ENCODE measurements around the gene KRTAP10-1.
"Not testable (repeated sequence)": the region's sequence is repeated elsewhere in the genome, so short reads cannot be mapped to it uniquely, and the experiment has no call there.

The KRTAP10-1 gene

GRCh38 chr21:44571296-44571695 is 31.3 kb upstream of the KRTAP10-1 start:
- DNase-seq (ENCODE audit: low read depth in 1 of 2, low spot score in 1 of 2), result no peak

GRCh38 chr21:44569861-44570517 is 30.0 kb upstream of the KRTAP10-1 start:
- no peak for DNase-seq (ENCODE audit: low read depth in 1 of 2, low spot score in 1 of 2)

- no peak for DNase-seq (ENCODE audit: low read depth in 1 of 2, low spot score in 1 of 2)
Observed at GRCh38 chr21:44568667-44569556, 28.9 kb upstream of the KRTAP10-1 start.

DNA sequence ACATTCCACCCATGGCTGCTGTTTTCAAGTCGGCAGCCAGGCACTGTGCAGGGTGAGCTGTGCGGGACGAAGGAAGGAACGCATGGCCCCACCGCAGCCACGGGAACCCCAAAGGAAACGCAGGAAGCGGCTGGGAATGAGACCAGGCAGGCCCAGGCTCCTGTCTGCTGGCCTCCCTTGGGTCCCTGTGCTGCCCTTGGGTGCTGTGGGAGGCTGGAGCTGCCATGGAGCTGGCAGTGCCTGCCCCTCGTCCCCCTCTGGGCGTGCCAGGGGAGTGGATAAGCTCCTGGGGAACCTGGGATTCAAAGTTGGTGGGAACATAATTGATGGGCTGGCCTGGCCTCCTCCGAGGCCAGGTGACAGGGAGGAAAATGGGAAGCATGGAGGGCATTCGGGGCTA is 28.3 kb upstream of the KRTAP10-1 start:
- DNase-seq (ENCODE audit: low read depth in 1 of 2, low spot score in 1 of 2), result no peak

GRCh38 chr21:44567481-44568171 is 27.6 kb upstream of the KRTAP10-1 start:
- DNase-seq (ENCODE audit: low read depth in 1 of 2, low spot score in 1 of 2), result no peak

GRCh38 chr21:44566403-44566802 is 26.4 kb upstream of the KRTAP10-1 start:
- no peak for DNase-seq (ENCODE audit: low read depth in 1 of 2, low spot score in 1 of 2)

GRCh38 chr21:44564886-44565598 is 25.0 kb upstream of the KRTAP10-1 start:
- DNase-seq (ENCODE audit: low read depth in 1 of 2, low spot score in 1 of 2), result no peak

GRCh38 chr21:44564099-44564498 is 24.1 kb upstream of the KRTAP10-1 start:
- DNase-seq (ENCODE audit: low read depth in 1 of 2, low spot score in 1 of 2), result no peak

DNA sequence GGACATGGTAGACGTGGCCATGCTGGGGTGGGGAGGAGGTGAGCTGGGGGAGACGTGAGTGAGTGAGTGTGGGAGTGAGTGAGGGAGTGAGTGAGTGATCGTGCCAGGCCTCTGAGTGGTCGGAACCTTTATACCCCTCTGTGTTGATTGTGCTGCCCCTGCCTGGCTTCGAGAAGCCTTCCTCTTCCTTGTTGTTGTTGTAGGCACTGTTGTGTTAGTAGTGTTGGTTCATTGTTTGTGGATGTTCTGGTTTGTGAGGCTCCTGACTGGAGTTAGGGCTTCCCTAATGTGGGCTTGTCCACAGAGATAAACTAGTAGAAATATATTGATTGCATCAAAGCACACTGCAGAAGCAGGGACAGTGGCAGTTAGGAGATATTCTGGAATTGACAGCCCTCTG is 18.7 kb upstream of the KRTAP10-1 start, which contains the start of gene KRTAP10-3:
Gene KRTAP10-3 (minus strand): TSS at position 101 of the 400 bp plus-strand sequence. CDS start 80 bp downstream, at position 21.
- no peak for DNase-seq (ENCODE audit: low read depth in 1 of 2, low spot score in 1 of 2)

DNA sequence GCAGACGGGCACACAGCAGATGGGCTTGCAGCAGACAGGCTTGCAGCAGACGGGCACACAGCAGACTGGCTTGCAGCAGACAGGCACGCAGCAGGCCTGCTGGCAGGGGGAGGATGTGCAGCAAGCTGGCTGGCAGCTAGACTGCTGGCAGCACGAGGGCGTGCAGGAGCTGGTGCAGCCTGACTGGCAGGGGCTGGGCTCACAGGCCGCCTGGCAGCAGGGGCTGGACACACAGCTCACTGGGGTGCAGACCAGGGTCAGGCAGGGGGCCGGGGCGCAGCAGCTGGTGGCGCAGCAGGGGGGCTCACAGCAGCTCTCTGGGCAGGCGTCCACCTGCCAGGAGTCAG is 18.3 kb upstream of the KRTAP10-1 start:
- DNase-seq (ENCODE audit: low read depth in 1 of 2, low spot score in 1 of 2), result not testable (repeated sequence)

DNA sequence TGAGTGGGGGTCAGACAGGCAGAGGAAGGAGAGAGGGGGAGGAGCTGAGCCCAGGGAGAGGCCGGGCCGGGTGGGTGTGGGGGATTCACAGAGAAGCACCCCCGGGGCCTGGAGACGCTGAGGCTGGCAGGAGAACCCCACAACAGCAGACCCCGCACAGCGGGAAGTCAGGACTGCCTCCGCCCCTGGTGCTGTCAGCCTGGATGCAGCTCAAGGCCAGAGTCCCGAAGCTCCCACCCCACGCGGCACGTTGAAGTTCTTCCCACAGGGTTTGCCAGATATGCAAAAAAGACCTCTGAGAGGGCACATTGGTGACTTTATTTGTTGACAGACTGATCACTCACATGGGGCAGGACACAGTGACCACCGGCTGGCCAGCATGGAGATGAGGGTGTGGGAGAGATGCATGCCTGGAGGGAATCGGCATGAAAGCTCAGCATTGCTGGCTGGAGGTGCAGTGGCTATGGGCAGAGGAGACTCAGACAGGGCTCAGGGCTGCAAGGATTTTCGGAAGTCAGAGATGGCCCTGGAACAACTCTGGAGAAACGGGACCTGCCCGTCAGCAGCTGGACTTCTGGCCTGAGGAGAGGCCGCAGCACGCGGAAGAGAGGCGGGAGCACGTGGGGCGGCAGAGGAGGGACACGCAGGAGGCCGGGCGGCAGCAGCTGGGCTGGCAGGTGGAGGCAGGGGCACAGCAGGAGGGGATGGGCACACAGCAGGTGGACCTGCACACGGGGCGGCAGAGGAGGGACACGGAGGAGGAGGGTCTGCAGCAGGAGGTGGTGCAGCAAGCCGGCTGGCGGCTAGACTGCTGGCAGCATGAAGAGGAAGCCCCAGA is 17.7 kb upstream of the KRTAP10-1 start:
- DNase-seq (ENCODE audit: low read depth in 1 of 2, low spot score in 1 of 2), result no peak

DNA sequence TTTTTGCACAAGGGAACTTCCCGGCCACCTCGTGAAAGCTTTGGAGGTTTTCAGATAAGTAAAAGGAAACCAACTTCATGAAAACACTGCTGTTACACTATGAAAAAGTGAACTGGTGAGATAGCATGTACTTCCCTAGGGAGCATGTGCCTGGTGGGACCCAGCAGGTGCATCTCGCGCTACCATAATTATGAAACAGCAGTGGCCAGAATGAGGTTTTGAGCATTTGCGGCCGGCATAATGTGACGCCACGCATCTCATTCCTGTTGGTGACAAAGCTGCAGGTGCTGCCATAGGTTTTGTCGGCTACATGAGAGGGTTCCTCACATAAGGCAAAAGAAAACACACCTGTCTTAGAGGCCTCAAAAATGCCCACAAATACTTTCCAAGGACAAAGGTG is 16.9 kb upstream of the KRTAP10-1 start:
- DNase-seq (ENCODE audit: low read depth in 1 of 2, low spot score in 1 of 2), result no peak

DNA sequence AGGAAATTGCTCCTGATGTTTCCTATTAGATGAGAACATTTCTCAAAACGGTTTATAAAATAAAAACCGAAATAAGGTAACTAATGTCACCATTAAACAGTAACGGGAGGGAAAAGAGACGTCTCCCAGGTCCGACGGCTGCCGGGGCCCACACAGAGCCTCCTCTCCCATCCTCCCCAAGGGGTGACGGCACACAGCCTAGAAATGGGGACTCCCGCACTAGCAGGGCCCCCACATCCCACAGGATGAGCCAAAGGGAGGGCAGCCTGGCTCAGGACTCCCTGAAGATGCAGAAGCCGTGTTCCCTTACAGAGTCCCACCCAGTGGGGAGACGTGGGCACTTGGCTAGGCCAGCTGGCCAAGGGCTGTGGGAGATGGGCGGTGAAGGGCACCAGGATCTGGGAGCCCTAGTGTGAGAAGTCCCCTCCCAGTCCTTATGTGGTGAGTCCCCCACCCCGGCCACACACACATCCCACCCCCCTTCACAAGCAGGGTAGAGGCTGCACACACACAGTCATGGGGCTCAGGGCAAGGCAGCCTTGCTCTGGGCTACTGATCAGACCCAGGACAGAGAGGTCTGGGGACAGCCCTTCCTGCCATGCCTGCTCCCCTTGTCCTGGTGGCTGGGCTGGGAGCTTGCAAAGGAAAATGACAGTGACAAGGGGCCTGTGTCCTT is 15.3 kb upstream of the KRTAP10-1 start:
- no peak for DNase-seq (ENCODE audit: low read depth in 1 of 2, low spot score in 1 of 2)

DNA sequence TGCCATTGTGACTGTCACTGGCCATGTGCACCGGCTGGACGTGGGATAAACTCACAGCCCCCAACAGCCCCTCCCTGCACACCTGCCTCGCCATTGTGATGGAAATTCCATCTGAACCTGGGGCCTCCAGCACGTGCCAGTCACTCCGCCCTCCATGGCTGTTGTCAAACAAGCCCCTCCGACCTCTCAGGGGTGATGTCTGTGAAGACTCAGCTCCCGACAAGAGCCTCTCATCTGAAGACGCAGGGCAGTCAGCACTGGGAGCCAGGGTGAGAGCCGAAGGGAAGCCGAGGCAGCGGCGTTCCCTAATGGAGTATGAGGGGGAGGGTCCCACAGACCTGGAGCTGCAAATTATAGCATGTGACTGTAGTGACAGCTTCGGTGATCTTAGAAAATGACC is 12.7 kb upstream of the KRTAP10-1 start:
- no peak for DNase-seq (ENCODE audit: low read depth in 1 of 2, low spot score in 1 of 2)

- no peak for DNase-seq (ENCODE audit: low read depth in 1 of 2, low spot score in 1 of 2)
Observed at GRCh38 chr21:44552136-44552535, 12.1 kb upstream of the KRTAP10-1 start.

- DNase-seq (ENCODE audit: low read depth in 1 of 2, low spot score in 1 of 2), result no peak
Observed at GRCh38 chr21:44551340-44551961, 11.5 kb upstream of the KRTAP10-1 start, which contains the start of gene KRTAP10-2. Gene KRTAP10-2, minus strand, starts transcription at chr21:44551505. Its CDS starts 47 bp downstream, at chr21:44551458.

- no peak for DNase-seq (ENCODE audit: low read depth in 1 of 2, low spot score in 1 of 2)
Observed at GRCh38 chr21:44550807-44551206, 10.8 kb upstream of the KRTAP10-1 start.

DNA sequence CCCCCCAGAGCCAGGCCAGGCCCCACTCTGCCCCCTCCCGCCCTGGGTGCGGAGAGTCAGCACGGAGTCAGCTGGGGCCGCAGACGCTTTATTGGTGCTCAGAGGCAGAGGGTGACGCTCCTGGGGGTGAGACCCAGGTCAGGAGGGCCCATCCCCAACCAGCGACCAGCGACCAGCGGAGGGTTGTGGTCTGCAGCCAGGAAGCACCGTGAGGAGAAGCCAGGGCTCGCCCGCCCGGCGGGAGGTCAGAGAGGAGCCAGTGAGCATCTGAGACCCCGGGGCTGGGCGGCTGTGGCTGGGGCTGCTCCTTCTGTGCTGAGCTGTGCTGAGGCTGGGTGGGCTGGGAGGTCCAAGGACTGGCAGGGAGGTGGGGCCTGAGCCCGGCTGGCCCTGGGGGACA is 10.3 kb upstream of the KRTAP10-1 start:
- DNase-seq (ENCODE audit: low read depth in 1 of 2, low spot score in 1 of 2), result not testable (repeated sequence)

DNA sequence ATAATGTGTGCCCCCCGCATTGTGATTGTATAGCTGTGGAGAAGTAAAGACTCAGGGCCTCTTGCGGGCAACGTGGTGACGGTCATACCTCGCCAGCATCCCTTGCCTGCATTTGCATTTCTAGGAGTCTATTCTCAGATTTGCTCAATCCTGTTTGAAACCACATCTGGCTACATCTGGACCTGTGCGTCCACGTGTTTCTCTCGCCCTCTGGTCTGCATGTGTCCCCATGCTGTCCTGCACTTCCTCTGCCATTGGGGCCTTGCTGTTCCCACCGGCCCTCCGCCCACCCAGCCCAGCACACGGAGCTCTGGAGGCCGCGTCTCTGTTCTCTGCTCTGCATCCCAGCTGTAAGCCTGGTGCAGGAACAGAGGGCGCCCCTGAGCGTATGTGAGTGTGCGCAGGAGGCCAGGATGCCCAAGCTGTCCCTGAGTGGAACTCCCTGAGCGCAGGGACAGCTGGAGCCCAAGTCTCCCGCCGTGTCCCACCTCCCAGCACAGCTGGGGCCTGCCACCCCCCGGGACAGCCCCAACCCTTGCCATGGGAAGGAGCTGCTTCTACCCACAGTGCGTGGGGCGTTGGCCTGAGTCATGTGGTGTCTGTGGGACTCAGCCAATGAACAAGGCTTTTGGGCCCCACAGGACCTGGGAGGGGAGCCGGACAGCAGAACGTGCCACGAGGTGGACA is 9.7 kb upstream of the KRTAP10-1 start:
- DNase-seq (ENCODE audit: low read depth in 1 of 2, low spot score in 1 of 2), result no peak
